HG03139 (cell line): ENCODE results near the gene CHST15.

Experiments
- ATAC-seq: cut with Tn5 transposase; IDR thresholded peaks from one replicate; pipeline ENCODE4 v1.9.1; 2021; ENCODE audit not compliant: unreplicated experiment

CHST15 gene

DNA sequence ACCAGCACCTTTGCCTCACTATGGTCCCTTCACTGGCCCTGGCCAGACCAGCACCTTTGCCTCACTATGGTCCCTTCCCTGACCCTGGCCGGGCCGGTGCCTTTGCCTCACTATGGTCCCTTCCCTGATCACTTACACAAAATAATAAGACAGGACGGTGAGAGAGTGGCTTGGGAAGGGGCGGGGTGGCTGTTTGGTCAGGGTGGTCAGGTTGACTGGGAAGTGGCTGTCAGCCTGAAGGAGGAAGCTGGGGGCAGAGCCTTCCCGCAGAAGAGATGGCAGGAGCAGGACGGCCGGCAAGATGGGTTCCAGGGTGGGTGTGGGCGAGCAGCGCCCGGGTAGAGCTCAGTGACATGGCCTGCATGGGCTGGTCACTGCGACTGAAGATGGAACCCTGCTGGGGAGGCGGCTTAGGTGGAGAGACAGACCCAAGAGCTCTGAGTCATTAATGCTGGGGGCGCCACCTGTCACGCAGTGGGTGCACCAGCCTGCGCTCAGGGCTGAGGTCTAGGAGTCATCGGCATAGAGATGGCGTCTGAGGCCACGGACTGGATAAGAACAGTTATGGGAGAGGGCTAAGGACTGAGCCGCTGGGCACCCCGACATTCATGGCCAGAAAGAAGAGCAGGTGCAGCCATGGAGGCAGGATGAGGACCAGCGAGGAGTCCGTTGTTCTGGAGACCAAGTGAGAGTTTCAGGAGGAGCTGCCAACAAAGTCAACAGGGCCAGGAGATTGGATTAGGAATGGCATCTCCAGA is 91.8 kb downstream of the CHST15 start:
- ATAC-seq = no peak

DNA sequence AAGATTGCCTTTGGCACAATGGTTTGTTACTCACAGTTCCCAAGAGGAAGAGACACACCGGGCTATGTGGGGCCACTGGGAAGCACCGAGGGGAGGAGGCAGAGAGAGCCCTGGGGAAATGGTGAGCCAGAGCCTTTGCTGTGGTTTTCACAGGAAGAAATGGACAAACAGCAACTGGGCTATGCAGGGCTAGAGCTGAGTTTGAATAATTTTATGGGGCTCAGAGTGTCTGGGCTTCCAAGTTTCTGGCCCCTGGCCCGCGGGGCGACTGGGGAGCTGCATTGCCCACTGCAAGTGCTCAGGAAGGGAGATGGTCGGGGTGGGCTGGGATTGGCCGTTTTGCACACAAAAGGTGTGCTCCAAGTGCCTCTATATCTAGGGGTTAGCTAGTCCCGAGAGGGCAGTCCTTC is 92.6 kb downstream of the CHST15 start:
- ATAC-seq = no peak

DNA sequence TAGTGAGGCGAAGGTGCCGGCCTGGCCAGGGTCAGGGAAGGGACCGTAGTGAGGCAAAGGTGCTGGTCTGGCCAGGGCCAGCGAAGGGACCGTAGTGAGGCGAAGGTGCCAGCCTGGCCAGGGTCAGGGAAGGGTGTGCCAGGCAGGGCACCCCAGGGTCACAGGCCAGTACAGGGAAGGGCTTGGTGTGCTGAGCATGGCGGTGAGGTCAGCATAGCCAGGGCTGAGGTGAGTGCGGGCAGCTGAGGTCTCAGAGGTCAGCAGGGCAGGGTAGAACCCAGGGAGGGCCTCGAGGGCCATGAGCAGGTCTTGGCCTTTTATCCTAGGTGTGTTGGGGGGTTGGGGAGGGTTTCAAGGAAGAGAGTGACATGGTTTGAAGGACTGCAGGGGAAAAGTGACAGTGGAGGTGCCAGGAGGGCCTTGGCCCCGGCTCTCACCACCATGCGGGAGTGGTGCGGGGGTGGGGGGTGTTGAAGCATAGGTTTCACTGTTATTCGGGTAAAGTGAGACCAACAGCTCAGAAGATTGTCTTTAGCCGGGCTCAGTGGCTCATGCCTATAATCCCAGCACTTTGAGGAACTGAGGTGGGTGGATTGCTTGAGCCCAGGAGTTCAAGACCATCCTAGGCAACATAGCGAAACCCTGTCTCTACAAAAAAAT is 93.3 kb downstream of the CHST15 start:
- ATAC-seq = no peak

DNA sequence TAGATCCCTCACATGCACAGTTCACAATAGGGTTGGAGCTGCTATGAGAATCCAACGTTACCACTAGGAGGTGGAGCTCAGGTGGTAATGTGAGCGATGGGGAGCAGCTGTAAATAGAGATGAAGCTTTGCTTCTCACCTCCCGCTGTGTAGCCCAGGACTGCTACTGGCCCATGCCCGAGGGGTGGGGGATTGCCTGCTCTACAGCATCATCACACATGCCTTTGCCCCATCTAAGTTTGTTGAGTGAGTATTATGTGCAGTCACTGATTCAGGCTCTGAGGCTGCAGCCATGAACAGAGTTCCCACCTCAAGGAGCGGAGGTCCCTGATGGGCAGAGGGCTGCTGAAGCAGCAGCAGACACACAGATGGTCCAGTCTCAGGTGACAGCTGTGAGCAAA is 94.1 kb downstream of the CHST15 start:
- ATAC-seq = no peak

DNA sequence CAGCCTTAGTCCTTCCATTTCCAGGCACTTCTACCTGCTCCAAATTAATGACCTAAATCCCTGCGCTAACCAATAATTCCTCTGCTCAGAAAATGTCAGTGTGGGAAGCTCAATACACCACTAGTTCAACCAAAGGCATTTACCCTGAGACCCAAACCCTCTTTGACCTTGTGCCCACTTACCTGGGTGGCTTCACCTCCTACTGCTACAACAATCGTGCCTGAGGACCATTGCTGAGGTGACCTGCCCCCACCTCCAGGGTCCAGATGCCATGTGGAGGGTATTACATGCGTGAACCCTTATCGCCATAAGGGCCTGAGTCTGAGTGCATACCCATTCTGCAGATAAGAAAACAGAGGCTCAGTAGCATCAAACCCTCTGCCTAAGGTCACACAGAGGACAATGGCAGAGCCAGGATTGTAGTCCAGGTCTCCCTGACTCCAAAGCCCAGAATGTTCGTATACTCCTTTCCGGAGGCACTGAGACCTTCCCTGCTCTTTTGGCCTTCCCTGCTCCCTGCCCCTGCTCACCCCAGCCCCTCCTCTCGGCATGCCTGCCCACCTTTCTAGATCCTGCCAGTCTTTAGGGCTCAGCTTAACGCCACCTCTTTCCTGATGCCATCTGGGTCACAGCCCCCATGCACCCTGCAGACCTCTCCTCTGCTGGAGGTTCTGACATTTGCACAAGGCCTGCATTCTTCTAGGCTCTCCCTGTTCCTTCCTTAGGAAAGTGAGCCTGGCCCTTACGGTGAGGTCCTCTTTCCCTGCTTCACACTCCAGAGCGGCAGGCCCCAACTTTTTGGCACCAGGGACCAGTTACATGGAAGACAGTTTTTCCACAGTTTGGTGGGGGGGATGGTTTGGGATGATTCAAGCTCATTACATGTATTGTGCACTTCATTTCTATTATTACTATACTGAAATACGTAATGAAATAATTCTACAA is 94.9 kb downstream of the CHST15 start:
- no peak for ATAC-seq

DNA sequence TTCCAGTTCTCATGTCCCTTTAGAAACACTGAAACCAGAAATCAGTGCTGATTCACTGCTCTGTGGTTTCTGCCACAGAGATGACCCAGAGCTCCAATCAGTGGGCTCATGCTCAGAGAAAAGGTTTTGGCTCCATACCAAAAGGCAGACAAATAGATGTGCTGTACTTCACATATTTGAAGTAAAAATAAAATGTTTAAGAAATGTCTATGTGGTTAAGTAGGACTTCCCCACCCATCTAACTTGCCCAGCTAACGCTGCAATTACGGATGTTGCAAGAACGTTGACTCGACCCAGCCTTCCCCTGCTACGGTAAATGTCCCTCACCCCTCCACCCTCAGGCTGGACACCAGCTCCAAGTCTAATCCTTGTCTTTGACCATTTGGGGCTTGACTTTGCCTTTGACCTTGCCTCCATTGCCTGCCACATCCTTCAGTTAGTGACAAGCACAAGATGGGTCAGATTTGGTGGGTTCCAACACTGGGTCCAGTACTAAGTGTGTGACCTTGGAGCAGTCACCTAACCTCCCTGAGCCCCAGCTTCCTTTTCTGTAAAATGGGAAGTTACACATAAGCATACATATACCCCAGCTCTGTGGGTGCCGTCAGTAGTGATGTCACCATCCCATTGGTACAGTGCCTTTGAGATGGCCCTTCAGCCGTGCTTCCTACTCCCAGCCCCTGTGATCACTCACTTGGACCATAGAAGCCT is 95.8 kb downstream of the CHST15 start:
- no peak for ATAC-seq

DNA sequence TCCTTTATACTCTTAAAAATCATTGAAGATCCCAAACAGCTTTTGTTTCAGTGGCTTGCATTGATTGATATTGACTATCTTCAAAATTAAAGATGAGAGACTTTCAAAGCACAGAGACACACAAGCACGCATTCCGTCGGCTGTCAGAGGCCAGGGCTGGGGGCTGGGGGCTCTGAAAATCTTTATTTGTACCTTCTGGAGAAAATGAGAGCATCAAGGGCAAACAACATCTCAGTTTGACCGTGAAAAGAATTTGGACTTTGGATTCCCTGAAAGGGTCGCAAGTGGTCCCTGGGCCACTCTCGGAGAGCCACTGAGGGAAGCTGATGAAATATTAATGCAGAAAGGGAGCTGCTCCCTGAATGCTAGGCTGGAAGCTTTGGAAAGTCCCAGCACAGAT is 96.4 kb downstream of the CHST15 start:
- no peak for ATAC-seq

DNA sequence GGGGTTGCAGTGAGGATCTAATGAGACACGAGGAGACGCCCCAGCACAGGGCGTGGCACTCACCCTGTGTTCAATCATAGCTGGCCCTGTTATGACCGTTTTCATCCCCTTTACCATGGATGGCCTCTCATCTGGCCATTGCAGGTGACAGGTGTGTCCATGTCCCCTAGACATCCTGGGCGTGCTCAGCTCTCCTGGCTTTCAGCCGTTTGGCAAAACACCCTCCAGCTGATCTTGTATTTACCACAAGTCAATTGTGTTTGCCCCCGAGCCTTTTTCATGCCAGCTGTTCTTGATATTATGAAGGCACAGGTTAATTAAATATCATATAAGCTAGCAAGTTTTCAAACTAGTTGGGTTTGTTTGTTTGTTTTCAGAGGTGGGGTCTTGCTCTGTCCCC is 97.1 kb downstream of the CHST15 start:
- ATAC-seq = no peak

DNA sequence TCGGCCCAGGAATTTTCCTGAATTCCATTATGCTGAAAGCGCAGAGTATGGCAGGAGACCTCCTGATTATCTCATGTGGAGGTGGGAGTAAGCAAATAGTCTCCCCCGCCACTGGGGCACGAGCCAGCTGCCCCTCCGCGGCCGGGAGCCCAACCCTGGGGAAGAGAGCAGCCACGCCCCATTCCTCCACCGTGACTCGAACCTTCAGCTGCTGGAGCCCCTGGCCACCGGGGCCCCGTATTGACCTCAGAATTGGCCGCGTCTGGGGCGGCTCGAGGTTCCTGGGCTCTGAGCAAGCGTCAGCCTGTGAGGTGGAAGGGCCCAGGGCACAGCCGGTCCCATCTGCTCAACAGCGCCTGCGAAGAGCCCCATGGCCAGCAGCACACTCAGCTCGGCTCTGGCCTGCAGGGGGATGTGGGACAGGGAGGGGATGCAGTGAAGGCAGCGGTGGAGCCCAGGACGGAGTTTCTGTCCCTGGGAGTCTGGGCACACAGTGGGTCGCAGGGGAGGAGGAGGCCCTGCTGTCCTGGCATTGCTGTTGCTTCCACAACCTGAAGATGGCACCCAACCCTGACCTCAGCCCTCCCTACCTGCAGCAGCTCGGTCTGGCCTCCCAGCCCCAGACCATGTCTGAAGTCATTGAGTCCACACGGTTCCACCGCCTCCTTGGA is 97.8 kb downstream of the CHST15 start:
- no peak for ATAC-seq

DNA sequence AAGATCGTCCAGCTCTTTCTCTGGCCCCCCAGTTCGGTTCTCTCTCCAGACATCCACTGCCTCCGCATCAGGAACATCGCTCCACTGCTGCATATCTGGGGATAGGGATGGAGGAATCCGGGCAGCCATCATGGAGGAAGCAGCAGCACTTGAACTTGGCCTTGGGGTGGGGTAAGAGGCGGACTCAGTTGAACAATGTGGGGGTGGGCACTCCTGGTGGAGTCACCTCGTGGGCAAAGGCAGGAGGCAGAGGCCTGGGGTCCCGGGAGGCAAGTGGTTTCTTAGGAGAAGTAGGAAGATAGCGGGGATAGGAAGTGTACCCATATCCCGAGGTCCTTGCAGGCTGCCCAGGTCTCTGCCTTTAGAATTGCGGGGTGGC is 98.3 kb downstream of the CHST15 start:
- ATAC-seq = no peak

DNA sequence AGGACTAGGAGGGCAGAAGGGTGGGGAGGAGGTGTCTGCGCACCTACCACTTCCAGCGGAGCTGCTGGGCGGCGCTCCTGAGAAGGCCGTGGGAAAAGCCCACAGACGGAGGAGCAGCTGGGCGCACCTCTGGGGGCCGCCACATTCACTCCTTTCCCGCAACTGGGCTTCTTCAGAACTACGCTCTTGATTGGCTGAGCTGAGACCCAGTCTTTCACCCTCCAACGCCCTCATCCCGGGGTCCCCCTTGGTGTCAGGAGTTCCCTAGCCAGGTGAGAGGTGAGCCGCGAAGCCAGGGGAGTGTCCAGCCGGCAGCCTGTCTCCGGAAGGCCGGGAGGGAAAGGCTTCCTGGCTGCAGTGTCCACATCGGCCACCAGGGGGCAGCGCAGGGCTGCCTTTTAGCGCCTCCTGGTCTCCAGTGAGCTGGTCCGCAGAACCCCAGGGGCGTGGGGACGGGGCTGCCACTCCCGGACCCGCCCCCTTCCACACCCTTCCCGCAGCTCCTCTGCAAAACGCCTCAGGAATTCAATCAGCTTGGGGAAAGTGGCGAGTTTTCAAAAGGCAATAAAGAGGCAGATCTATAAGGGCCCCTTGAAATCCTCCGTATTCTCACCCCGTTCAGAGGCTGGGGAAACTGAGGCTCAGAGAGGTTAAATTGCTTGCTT is 98.8 kb downstream of the CHST15 start:
- peak; percentile 63 for ATAC-seq

DNA sequence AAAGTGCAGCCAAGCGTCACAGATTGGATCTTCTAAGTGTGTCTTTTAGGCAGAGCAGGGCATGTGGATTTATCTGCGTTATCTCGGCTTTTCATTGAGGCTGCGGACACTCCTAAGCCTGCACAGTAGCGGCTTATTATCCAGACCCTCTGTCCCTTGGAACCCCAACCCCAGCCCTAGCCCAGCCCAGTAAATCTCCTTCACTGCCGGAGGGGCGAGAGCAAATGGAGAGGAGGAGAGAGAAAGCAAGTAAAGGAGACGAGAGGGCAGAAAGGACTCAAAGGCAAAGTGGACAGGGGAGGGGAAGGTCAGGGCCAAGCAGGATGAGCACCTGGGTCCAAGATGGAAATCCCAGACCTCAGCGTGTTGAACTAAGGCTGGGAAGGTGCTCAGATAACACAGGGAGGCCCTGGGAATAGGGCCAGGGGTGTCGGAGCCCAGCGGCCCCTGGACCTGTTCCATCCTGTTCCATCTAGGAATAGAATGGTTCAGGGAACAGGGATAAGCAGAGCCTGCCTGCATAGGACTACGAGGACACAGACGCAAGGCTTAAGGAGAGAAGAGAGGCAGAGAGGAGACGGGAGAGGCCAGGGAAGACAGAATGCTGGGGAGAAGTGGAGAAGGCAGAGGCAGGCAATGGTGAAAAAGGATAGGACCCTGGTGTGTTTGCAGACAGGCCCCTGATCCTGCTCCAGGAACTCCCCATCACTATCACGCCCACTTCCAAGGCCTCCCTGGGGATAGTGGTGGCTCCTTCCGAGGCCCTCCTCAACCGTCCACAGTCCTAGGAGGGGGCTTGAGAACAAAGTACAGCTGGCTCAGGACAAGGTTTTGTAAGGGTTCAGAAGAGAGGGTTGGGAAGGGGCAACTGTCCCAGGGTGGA is 99.6 kb downstream of the CHST15 start:
- ATAC-seq = no peak

DNA sequence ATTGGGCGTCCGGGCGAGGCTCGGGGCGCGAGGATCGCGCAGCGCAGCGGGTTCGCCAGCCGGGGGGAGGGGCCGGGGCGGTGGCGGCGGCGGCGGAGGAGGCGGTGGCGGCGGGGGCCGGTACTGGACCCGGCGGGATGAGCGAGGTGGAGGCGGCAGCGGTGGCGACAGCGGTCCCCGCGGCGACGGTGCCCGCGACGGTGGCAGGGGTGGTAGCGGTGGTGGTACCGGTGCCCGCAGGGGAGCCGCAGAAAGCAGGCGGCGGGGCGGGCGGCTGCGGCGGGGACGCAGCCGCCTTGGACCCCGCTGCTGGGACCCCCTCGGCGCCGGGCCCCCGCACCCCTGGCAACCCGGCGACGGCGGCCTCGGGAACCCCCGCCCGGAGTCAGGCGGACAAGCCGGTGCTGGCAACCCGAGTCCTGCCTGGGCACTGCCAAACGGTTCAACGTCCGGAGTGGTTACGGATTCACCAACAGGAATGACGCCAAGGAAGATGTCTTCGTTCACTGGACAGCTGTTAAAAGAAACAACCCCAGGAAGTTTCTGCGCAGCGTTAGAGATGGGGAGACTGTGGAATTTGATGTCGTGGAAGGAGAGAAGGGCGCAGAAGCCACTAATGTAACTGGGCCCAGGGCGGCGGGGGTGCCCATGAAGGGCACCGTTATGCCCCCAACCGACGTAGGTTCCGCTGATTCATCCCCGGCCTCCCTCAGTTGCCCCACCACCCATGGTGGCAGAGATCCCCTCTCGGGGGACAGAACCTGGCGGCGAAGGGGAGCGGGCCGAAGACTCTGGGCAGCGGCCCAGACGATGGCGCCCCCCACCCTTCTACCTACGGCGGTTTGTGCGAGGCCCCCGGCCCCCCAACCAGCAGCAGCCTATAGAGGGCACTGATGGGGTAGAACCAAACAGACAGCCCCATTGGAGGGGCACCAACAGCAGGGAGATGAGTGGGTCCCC is 101.5 kb downstream of the CHST15 start:
- ATAC-seq = no peak

DNA sequence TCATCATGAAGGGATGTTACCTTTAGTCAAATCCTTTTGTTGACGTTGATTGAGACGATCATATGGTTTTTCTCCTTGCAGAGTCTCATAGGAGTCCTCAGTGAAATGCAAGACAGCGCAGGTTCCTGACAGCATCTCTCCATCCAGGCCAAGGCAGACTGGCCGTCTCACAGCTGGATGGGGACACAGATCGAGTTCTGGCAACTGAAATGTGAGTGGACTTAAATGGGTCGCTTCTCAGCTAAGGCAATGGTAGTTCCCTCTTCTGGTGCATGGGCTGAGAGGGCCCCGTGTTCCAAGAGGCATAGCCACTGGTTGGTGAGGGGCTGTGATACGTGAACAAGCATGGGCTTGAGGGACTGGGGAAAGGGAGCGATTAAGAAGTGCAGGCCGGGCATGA is 102.5 kb downstream of the CHST15 start:
- ATAC-seq = no peak

DNA sequence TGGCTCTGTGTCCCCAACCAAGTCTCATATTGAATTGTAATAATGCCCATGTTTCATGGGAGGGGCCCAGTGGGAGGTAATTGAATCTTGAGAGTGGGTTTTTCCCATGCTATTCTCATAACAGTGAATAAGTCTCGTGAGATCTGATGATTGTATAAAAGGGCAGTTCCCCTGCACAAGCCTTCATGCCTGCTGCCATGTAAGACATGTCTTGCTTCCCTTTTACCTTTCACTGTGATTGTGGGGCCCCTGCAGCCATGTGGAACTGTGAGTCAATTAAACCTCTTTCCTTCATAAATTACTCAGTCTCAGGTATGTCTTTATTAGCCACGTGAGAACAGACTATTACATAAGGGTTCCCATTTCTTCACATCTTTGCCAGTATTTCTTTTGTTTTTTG is 104.7 kb downstream of the CHST15 start:
- no peak for ATAC-seq

DNA sequence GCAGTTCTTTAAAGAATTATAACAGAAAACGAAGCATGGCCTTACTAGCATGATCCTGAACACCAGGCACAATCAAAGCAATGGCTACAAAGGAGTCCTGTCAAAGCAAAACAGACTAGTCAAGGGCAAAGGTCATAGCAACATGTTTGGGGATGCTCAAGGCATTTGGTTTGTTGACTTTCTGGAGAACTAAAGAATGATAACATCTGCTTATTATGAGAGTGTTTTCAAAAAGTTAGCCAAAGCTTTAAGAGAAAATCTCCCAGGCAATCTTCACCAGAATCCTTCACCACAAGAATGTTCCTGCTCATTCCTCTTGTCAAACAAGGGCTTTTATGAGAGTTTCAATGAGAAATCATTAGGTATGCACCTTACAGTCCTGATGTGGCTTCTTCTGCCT is 106.7 kb downstream of the CHST15 start:
- ATAC-seq = no peak

DNA sequence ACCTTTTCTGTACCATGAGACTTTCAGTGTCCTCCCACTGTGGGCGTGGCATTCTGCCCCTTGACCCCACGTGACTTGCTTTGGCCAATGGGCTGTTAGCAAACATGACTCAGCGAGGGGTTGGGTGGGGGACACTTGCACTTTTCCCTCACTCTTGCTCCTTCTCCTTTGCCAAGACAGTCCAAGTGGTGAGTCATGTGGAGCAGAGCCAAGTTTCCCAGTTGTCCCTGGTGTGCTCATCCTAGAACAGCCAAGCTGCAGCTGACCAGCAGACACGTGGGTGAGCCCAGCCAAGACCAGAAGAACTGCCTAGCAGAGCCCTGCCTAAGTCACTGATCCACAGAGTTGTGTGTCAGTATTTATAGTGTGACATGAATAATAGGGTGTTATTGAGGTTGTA is 119.0 kb downstream of the CHST15 start:
- ATAC-seq = no peak
